Stimulated activated CD4-positive, alpha-beta T cell treated with anti-CD3 and anti-CD28 coated beads, Interleukin-2, amount 100 ng/mL, for 4 hours (primary cell): ENCODE measurements around the gene HSPB1.
"Not testable (repeated sequence)": the region's sequence is repeated elsewhere in the genome, so short reads cannot be mapped to it uniquely, and the experiment has no call there.

ENCODE experiments used
- DNase-seq: peaks from one replicate; pipeline ENCODE4 v3.0.0-alpha.2; 2020; ENCODE audit warnings: low read depth

HSPB1 gene

GRCh38 chr7:76334320-76334967 is 32.0 kb downstream of the HSPB1 start:
- no peak for DNase-seq

GRCh38 chr7:76335417-76335816 is 32.9 kb downstream of the HSPB1 start:
- DNase-seq, result not testable (repeated sequence)

GRCh38 chr7:76336094-76336493 is 33.6 kb downstream of the HSPB1 start:
- no peak for DNase-seq

- DNase-seq, result no peak
Measured at GRCh38 chr7:76337147-76337546, 34.7 kb downstream of the HSPB1 start.

GRCh38 chr7:76338298-76339084 is 36.0 kb downstream of the HSPB1 start:
- no peak for DNase-seq

GRCh38 chr7:76340617-76341131 is 38.2 kb downstream of the HSPB1 start:
- DNase-seq, result no peak

- no peak for DNase-seq
Measured at GRCh38 chr7:76342222-76342621, 39.7 kb downstream of the HSPB1 start.

- DNase-seq, result no peak
Measured at GRCh38 chr7:76343294-76343930, 40.9 kb downstream of the HSPB1 start.

GRCh38 chr7:76343931-76344321 is 41.5 kb downstream of the HSPB1 start:
- no peak for DNase-seq

GRCh38 chr7:76346097-76346496 is 43.6 kb downstream of the HSPB1 start:
- no peak for DNase-seq

- no peak for DNase-seq
Measured at GRCh38 chr7:76346778-76347177, 44.3 kb downstream of the HSPB1 start.

- DNase-seq, result no peak
Measured at GRCh38 chr7:76347710-76348109, 45.2 kb downstream of the HSPB1 start.

- DNase-seq, result no peak
Measured at GRCh38 chr7:76349313-76349885, 46.9 kb downstream of the HSPB1 start.

- DNase-seq, result no peak
Measured at GRCh38 chr7:76351372-76351771, 48.9 kb downstream of the HSPB1 start.

GRCh38 chr7:76352193-76352592 is 49.7 kb downstream of the HSPB1 start:
- no peak for DNase-seq

GRCh38 chr7:76353744-76354143 is 51.3 kb downstream of the HSPB1 start:
- no peak for DNase-seq
